GM12891 (cell line): ENCODE data around the gene APLF.

Experiments used
- DNase-seq: peaks from one replicate; pipeline ENCODE4 v3.0.0; 2011; ENCODE audit warnings: low spot score; ENCODE audit not compliant: insufficient read length
- FAIRE-seq: peaks from 2 replicates; lab custom pipeline; 2011; peaks lifted over from hg19 to GRCh38; lab: Jason Lieb, UNC
- PAX5 ChIP-seq: IDR thresholded peaks from 2 replicates; pipeline ENCODE4 v1.6.1; 2011; ENCODE audit warnings: low read length, moderate library complexity, mild to moderate bottlenecking; ENCODE audit not compliant: insufficient read depth, severe bottlenecking
- POLR2A ChIP-seq: IDR thresholded peaks from 2 replicates; pipeline ENCODE4 v1.6.1; 2011; ENCODE audit warnings: low read depth, low read length, control low read depth
- POLR2AphosphoS5 ChIP-seq: IDR thresholded peaks from 2 replicates; pipeline ENCODE4 v1.6.1; 2011; ENCODE audit warnings: low read depth, low read length, control low read depth
- POU2F2 ChIP-seq: IDR thresholded peaks from 2 replicates; pipeline ENCODE4 v1.6.1; 2011; ENCODE audit warnings: low read depth, mild to moderate bottlenecking, control low read depth, low read length, moderate library complexity
- SPI1 ChIP-seq: IDR thresholded peaks from 2 replicates; pipeline ENCODE4 v1.6.1; 2011; ENCODE audit warnings: low read depth, low read length, control low read depth
- TAF1 ChIP-seq: IDR thresholded peaks from 2 replicates; pipeline ENCODE4 v1.6.1; 2011; ENCODE audit warnings: low read depth, low read length, control low read depth

Gene APLF

DNA sequence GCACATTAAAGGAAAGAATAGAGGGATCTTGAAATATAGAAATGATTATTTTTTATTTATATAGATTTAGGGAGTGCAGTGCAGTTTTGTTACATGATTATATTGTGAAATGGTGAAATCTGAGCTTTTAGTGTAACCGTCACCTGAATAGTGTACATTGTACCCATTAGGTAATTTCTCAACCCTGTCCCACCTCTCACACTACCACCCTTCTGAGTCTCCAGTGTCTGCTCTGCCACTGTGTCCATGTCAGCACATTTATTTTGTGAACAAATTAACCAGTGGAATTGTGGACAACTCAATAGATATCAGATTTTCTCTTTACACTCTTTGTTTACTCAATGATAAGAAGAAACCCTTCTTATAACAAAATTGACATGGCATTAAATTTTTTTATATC lies 24.2 kb downstream of the APLF start:
- FAIRE-seq: no peak
- DNase-seq: no peak
- TF ChIP-seq TAF1 (no peak), POU2F2 (no peak), POLR2AphosphoS5 (no peak), PAX5 (no peak), POLR2A (no peak), SPI1 (no peak)

DNA sequence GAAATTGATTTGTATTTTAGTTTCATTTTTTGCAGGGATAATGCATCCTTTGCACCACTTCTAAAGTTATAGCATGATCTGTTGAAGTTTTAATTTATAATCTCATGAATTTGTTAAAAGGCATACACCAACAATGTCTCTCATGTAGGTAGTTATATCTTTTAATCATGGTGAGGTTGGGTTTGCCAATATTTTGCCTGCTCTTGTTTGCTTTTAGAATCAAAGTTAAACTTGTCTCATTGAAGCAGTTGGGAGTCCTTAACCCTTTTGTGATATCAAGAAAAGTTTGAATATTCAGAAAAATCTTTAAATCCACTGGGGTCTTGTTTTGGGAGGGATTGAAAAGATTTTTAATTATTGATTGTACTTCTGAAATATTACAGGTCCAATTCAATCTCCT lies 31.7 kb downstream of the APLF start:
- no peak for TF ChIP-seq SPI1
- DNase-seq: no peak
- no peak for FAIRE-seq

DNA sequence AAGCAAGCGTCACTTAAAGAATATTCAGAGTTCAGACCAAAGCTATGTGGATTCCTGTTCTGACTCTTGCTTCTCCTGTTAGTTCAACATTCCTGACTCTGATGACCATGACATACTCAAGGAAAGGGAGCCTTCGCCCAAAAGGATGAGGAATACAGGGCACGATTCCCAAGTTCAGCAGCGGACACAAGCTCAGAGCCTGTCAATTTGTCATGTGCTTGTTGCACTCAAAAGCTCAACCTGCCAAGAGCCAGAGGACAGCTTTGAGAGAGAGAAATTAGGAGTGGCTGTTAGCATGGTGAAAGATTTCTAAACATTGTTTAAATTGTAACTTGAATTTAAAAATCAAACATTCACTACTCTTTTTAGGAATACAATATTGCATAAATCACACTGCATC lies 33.3 kb downstream of the APLF start:
- FAIRE-seq: no peak
- TF ChIP-seq POU2F2 (no peak), POLR2AphosphoS5 (no peak), POLR2A (no peak), PAX5 (no peak), SPI1 (no peak), TAF1 (no peak)
- no peak for DNase-seq

DNA sequence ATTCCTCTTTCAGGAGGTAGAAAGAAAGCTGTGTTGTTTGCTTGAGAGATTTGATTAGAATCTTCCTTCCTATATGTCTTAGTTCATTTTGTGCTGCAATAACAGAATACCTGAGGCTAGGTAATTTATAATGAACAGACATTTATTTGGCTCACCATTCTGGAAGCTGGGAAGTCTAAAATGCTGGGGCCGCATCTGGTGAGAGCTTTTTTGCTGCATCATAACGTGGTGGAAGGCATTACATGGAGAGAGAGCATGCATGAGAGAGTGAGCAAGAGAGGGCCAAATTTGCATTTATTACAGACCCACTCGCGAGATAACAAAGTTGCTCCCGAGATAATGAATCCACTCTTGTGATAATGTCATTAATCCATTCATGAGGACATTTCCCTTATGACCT lies 34.4 kb downstream of the APLF start:
- no peak for DNase-seq
- no peak for FAIRE-seq
- TF ChIP-seq TAF1 (no peak), POLR2AphosphoS5 (no peak), PAX5 (no peak), POU2F2 (no peak), SPI1 (no peak), POLR2A (no peak)

DNA sequence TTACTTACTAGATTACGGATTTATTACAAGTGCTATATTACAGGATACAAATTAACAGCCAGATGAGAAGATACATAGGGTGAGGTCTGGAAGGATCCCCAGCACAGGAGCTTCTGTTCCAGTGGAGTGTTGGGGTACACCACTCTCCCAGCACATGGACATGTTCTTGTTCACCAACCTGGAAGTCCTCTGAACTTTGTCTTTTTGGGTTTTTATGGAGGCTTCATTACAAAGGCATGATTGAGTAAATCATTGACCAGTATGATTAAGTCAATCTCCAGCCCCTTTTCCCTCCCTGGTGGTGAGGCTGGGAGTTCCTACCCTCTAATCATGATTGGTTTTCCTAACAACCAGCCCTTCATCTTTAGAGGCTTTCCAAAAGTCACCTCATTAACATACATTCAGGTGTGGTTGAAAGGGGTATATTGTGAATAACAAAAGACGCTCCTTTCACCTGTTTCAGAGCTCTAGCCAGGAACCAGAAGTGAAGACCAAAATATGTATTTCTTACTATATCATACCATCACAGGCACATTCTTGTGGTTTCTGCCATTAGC lies 38.3 kb downstream of the APLF start:
- no peak for DNase-seq
- TF ChIP-seq POLR2A (no peak), PAX5 (no peak), SPI1 (no peak), POLR2AphosphoS5 (no peak)
- no peak for FAIRE-seq

DNA sequence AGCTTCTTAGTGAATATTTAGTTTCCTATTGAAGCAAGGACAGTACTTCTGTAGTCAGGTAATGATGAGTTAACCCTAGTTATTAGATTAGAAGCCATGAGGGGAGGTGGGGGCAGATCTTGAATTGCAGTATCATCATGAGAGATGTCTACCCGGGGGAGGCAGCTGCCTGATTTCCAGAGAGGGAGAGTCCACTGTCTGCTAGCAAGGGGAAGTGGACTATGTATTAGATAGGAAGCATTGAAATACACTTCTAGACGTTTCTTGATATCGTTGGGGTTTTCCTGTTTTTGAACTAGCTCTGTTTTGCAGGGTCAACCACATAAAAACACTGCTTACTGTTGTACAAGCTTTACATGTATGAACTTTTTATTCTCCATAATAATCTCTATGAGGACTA lies 38.8 kb downstream of the APLF start:
- TF ChIP-seq POU2F2 (no peak), PAX5 (no peak), TAF1 (no peak), POLR2AphosphoS5 (no peak), POLR2A (no peak), SPI1 (0 out of 2 replicates have a peak, but pooled peaks have one; percentile 11)
- FAIRE-seq: no peak

DNA sequence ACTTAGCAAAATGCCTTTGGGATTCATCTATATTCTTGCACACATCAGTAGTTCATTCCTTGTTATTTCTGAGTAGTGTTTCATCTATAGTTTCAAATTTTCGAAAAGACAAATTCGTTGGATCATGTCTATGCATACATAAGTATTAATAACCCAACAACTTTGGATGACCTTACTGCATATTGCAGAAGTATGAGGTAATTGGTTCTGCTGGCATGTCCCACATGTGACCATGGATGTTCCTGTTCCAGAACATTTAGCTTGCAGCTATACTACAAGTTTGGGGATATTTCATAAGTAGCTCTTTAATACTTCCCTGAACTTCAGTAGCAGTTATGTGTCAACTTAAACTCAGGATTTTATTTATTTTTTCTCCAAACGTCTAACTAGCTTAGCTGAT lies 44.9 kb downstream of the APLF start:
- no peak for FAIRE-seq
- TF ChIP-seq POLR2A: no peak
- TF ChIP-seq TAF1: no peak
- TF ChIP-seq PAX5: no peak
- no peak for TF ChIP-seq SPI1
- TF ChIP-seq POU2F2: no peak
- TF ChIP-seq POLR2AphosphoS5: no peak

More for the DNA sequence above, 38.8 kb downstream of the APLF start:
- no peak for DNase-seq

DNA sequence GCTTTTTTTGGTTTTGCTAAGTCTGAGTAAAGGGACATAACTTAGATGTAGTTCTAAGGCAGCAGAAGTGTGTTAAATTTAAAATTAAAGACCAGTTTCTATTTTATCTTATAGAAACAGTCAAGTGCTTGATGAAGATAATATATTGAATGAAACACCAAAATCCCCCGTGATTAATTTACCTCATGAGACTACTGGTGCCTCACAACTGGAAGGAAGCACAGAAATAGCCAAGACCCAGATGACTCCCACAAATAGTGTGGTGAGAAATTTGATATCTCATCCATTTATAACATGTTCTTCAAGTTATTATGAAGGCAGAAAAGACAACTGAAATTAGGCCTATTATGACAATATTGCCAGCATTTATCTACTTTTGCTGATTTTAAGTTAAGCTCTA lies 45.6 kb downstream of the APLF start:
- TF ChIP-seq PAX5 (no peak), TAF1 (no peak), SPI1 (no peak), POU2F2 (no peak), POLR2AphosphoS5 (no peak), POLR2A (no peak)

More for the DNA sequence above, 44.9 kb downstream of the APLF start:
- DNase-seq: no peak

DNA sequence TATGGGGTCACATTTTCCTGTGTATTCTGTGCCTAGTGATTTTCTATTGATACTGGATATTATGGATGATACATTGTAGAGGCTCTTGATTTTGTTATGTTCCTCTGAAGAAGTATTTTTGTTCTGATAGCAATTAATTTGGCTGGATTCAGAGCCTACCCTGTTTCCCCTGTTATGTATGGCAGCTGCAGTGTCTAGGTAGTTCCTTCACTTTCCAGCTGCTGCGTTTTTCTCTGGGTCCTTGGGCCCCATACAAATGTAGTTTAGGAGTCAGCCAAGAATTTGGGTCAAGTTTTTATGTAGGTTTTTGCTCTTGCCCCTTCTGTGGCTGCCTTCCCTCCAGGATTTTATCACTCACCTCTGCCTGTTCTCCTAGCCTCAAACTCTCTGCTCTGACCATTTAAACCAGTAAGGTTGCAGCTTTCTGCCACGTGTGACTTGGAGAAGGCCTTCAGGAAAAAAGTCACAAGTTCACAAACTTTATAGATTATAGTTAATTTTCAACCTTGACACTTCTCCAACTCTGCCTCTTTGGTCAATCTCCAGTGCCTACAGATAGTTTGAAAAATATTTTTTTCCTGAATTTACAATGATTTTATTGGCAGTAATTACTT lies 47.0 kb downstream of the APLF start:
- TF ChIP-seq POU2F2 (no peak), PAX5 (no peak), POLR2AphosphoS5 (no peak), TAF1 (no peak), POLR2A (no peak), SPI1 (no peak)
- FAIRE-seq (no peak), DNase-seq (no peak)

More for the DNA sequence above, 45.6 kb downstream of the APLF start:
- FAIRE-seq: no peak
- no peak for DNase-seq
